Panc1 (cell line): ENCODE measurements around the gene KLHL30.

Experiments used
- CTCF ChIP-seq: fragments of 450-650 bp; IDR thresholded peaks from 2 replicates; pipeline ENCODE4 v1.5.1; 2017; ENCODE audit warnings: mild to moderate bottlenecking
- POLR2AphosphoS5 ChIP-seq: IDR thresholded peaks from 2 replicates; pipeline ENCODE4 v1.6.1; 2012; ENCODE audit warnings: mild to moderate bottlenecking, low read depth, low read length, moderate library complexity
- SIN3A ChIP-seq: IDR thresholded peaks from 2 replicates; pipeline ENCODE4 v1.6.1; 2012; ENCODE audit warnings: low read depth, mild to moderate bottlenecking, low read length, moderate library complexity, borderline replicate concordance; ENCODE audit not compliant: insufficient read depth

GRCh38 chr2:238155761-238156694, 17.6 kb downstream of the KLHL30 start:
- TF ChIP-seq CTCF: no peak
- TF ChIP-seq SIN3A: no peak
- TF ChIP-seq POLR2AphosphoS5: no peak
